ENCODE measurements around the gene SARNP. TPM values are rescaled to one million over a fixed set of nuclear protein-coding genes. Genes with fewer than 3 reads are reported as not detected.

SARNP gene
- total RNA-seq, 1 donor from 2014 or later, result 33.1 TPM

DNA sequence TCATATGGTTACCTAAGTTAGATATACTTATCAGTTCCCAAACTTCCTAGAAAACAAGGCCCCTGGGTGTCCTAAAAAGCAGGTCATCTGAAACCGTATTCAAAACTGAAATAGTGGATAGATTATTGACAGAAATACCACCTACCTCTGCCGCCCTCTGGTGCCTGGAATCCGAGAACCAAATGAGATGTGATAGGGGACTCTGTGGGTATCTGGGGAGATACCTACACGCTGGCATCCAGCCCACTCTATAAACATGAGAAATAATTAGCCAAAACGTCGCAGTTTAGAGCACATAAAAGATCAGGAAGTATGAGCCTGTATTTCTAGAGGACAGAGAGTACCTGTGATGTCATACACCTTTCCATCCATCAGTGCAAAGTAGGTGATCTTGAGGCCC, 4.7 kb upstream of the SARNP start:
- intact Hi-C loops (cut with DNase I), result no loop called here
- H3K9me3 ChIP-seq, result no peaks in the 10 kb centered on the region
- H3K4me1 ChIP-seq, result peaks cover 38% of the 10 kb centered on the region
- no peak overlapping the region for H3K4me3 ChIP-seq
- no peak overlapping the region for H3K27ac ChIP-seq
- no peaks in the 10 kb centered on the region for H3K27me3 ChIP-seq
- peak in 1 of 2 donors; percentile 58 for DNase-seq (ENCODE audit: extremely low spot score in 2 of 2)
- TF ChIP-seq POLR2A (IDR thresholded peaks at IDR 0.05) (no peak), POLR2AphosphoS5 (IDR thresholded peaks at IDR 0.05; ENCODE audit: insufficient read depth in 1 of 2, low read depth in 1 of 2) (no peak)
- TF ChIP-seq, protein P1, sequence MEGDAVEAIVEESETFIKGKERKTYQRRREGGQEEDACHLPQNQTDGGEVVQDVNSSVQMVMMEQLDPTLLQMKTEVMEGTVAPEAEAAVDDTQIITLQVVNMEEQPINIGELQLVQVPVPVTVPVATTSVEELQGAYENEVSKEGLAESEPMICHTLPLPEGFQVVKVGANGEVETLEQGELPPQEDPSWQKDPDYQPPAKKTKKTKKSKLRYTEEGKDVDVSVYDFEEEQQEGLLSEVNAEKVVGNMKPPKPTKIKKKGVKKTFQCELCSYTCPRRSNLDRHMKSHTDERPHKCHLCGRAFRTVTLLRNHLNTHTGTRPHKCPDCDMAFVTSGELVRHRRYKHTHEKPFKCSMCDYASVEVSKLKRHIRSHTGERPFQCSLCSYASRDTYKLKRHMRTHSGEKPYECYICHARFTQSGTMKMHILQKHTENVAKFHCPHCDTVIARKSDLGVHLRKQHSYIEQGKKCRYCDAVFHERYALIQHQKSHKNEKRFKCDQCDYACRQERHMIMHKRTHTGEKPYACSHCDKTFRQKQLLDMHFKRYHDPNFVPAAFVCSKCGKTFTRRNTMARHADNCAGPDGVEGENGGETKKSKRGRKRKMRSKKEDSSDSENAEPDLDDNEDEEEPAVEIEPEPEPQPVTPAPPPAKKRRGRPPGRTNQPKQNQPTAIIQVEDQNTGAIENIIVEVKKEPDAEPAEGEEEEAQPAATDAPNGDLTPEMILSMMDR (IDR thresholded peaks at IDR 0.05), result no peak
- H3K36me3 ChIP-seq, result peaks cover 0 to 31% of the 10 kb centered on the region in 2 donors

DNA sequence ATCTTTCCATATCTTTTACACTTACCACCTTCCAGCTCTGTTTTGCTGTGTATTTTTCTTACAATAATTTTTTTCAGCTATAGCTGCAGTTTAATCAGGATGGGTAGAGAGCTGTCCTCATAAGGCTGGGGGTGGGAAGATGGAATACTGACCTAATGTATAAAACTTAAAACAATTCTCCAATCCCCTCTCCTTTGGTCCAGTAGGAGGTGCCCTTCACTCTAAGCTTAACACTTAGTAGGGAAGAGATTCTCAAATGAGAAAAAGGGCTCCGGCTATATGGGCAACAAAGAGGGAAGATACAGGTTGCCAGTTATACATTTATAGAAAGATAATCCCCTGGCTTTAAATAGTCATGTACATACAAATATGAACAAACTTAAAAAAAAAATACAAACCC, 3.2 kb upstream of the SARNP start:
- intact Hi-C loops (cut with DNase I), result no loop called here
- H3K27ac ChIP-seq, result no peak overlapping the region

DNA sequence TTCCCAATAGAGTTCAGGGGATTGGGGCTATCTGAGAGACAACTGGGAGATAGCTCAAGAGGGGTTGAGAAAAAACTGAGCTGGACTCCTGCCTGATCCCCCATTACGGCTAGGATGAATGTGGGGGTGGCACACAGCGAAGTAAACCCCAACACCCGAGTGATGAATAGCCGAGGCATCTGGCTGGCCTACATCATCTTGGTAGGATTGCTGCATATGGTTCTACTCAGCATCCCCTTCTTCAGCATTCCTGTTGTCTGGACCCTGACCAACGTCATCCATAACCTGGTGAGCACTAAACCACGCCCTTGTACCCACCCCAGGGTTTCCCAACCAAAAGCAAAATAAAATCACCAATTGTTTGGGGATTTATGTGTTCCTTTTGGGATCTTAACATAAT, 1.4 kb upstream of the SARNP start:
- TF ChIP-seq POLR2A (IDR thresholded peaks at IDR 0.05) (no peak), POLR2AphosphoS5 (IDR thresholded peaks at IDR 0.05; ENCODE audit: insufficient read depth in 1 of 2, low read depth in 1 of 2) (no peak)
- H3K27me3 ChIP-seq, result no peaks in the 10 kb centered on the region
- peaks cover 0 to 31% of the 10 kb centered on the region in 2 donors for H3K36me3 ChIP-seq
- intact Hi-C loops (cut with DNase I), result no loop called here
- H3K27ac ChIP-seq, result peak overlapping the region; percentile 16
- DNase-seq (ENCODE audit: extremely low spot score in 2 of 2), result no peak
- H3K9me3 ChIP-seq, result no peaks in the 10 kb centered on the region
- H3K4me1 ChIP-seq, result peaks cover 42% of the 10 kb centered on the region
- H3K4me3 ChIP-seq, result peak overlapping the region; percentile 82 to 96

More for the DNA sequence above, 3.2 kb upstream of the SARNP start:
- Histone ChIP-seq H3K4me3 (no peak overlapping the region), H3K36me3 (peaks cover 0 to 31% of the 10 kb centered on the region in 2 donors), H3K9me3 (no peaks in the 10 kb centered on the region), H3K4me1 (peaks cover 35% of the 10 kb centered on the region), H3K27me3 (no peaks in the 10 kb centered on the region)
- peak in 1 of 2 donors; percentile 20 for DNase-seq (ENCODE audit: extremely low spot score in 2 of 2)
- TF ChIP-seq POLR2A (IDR thresholded peaks at IDR 0.05) (no peak), POLR2AphosphoS5 (IDR thresholded peaks at IDR 0.05; ENCODE audit: insufficient read depth in 1 of 2, low read depth in 1 of 2) (no peak)
- TF ChIP-seq, protein P1 (IDR thresholded peaks at IDR 0.05), result no peak

DNA sequence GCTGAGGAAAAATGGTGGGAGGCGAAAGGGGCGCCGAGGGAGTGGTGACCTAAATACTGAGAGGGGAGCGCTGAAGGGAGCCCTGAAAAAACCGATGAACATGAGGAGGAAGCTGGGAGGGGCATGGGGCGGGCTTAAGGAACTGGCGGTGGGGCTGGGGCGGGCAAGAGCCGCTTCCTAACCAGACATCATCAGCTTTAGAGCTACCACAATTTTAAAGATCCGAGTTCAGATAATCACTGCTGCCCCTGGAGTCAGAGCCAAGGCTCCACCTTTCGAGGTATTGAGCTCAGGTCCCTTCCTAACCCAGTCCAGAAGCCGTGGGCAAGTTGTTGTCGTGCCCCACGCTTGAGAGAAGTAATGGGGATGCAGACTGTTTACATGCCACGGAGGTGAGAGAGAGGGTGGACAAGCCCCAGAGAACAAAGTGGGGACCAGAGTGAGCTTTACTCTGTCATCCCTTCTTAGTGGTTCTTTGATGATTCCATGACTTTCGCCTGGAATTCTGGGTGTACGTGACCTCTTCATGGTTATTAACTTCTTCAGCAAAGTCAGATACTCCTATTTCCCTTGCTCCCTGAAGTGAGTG, 710 bp upstream of the SARNP start:
- intact Hi-C loops (cut with DNase I), result no loop called here
- H3K4me3 ChIP-seq, result peak overlapping the region; percentile 82 to 96
- H3K4me1 ChIP-seq, result peaks cover 47% of the 10 kb centered on the region
- no peaks in the 10 kb centered on the region for H3K9me3 ChIP-seq
- TF ChIP-seq, protein P1 (IDR thresholded peaks at IDR 0.05), result no peak
- TF ChIP-seq POLR2AphosphoS5 (IDR thresholded peaks at IDR 0.05; ENCODE audit: insufficient read depth in 1 of 2, low read depth in 1 of 2), result no peak
- no peak for TF ChIP-seq POLR2A (IDR thresholded peaks at IDR 0.05)
- DNase-seq (ENCODE audit: extremely low spot score in 2 of 2), result no peak
- H3K27ac ChIP-seq, result peak overlapping the region; percentile 91
- no peaks in the 10 kb centered on the region for H3K27me3 ChIP-seq
- peaks cover 0 to 31% of the 10 kb centered on the region in 2 donors for H3K36me3 ChIP-seq

DNA sequence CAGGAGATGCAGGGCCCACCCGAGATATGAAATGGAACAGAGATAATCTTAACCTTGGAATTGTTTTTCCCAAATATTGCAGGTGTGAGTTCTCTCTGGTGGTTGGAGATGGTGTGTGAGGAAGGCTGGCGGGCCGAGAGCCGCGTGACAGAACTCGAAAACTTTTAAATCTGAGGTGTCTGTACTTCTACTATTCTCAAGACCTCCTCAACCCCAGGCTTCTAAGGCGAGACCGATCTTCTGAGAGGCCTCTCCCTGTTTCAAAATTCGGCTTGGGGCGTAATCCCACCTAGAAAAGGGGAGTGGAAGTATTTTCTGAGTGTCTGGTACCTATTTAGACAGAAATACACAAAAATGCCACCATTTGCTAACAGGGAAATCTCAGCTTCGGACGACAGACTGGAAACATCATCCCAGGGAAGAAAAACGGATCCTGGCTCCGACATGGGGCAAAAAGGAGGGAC, 611 bp downstream of the SARNP start:
- intact Hi-C loops (cut with DNase I), result no loop called here
- TF ChIP-seq POLR2A (IDR thresholded peaks at IDR 0.05), result no peak
- no peak for TF ChIP-seq POLR2AphosphoS5 (IDR thresholded peaks at IDR 0.05; ENCODE audit: insufficient read depth in 1 of 2, low read depth in 1 of 2)
- TF ChIP-seq, protein P1 (IDR thresholded peaks at IDR 0.05), result no peak
- Histone ChIP-seq H3K36me3 (peaks cover 0 to 21% of the 10 kb centered on the region in 2 donors), H3K27ac (peak overlapping the region; percentile 91), H3K27me3 (no peaks in the 10 kb centered on the region), H3K9me3 (no peaks in the 10 kb centered on the region), H3K4me3 (peak overlapping the region; percentile 82 to 96), H3K4me1 (peaks cover 60% of the 10 kb centered on the region)
- DNase-seq (ENCODE audit: extremely low spot score in 2 of 2), result no peak
